ENCODE measurements around the gene HLA-DPA1. TPM values are rescaled to one million over a fixed set of nuclear protein-coding genes. Genes with fewer than 3 reads are reported as not detected.

The HLA-DPA1 gene
- total RNA-seq, 1 experiment from 2014 or later, result 46.4 TPM

- no TSS peak for BruUV-seq (replicated peaks)
- CTCF ChIA-PET, result interaction anchor here (0.9 to 1.6 kb wide), 6 partner anchors 13 to 60 kb away, joined by 3 to 5 read pairs (median 4); no protein-coding TSS in a partner anchor
Measured at GRCh38 chr6:33075208-33075567, 1.7 kb upstream of the HLA-DPA1 start.

GRCh38 chr6:33072508-33073100, 845 bp downstream of the HLA-DPA1 start:
- DNase-seq, result no peak
- Mint-ChIP-seq H3K36me3 (ENCODE audit: insufficient read depth, unreplicated experiment) (no peaks in the 10 kb centered on the region), H3K4me1 (ENCODE audit: low read depth, unreplicated experiment) (no peaks in the 10 kb centered on the region), H3K9me3 (ENCODE audit: low read depth, unreplicated experiment) (no peaks in the 10 kb centered on the region), H3K27ac (ENCODE audit: unreplicated experiment) (no peak overlapping the region), H3K4me3 (ENCODE audit: low read depth, unreplicated experiment) (no peak overlapping the region), H3K27me3 (ENCODE audit: unreplicated experiment) (peaks cover 68% of the 10 kb centered on the region)
- intact Hi-C loops (cut with micrococcal nuclease; ENCODE audit: unreplicated experiment), result no loop called here
- CTCF ChIA-PET, result interaction anchor here (0.6 to 1.2 kb wide), 3 partner anchors 7 to 1132 kb away, joined by 3 to 4 read pairs (median 3); no protein-coding TSS in a partner anchor
- BruUV-seq (replicated peaks), result no TSS peak
- TF ChIP-seq CTCF (IDR thresholded peaks at IDR 0.05; ENCODE audit: unreplicated experiment), result no peak

More at GRCh38 chr6:33075208-33075567, 1.7 kb upstream of the HLA-DPA1 start:
- H3K4me3 Mint-ChIP-seq (ENCODE audit: low read depth, unreplicated experiment), result no peak overlapping the region
- no peaks in the 10 kb centered on the region for H3K9me3 Mint-ChIP-seq (ENCODE audit: low read depth, unreplicated experiment)
- H3K4me1 Mint-ChIP-seq (ENCODE audit: low read depth, unreplicated experiment), result no peaks in the 10 kb centered on the region
- H3K27ac Mint-ChIP-seq (ENCODE audit: unreplicated experiment), result no peak overlapping the region
- H3K27me3 Mint-ChIP-seq (ENCODE audit: unreplicated experiment), result peaks cover 75% of the 10 kb centered on the region
- H3K36me3 Mint-ChIP-seq (ENCODE audit: insufficient read depth, unreplicated experiment), result no peaks in the 10 kb centered on the region
- intact Hi-C loops (cut with micrococcal nuclease; ENCODE audit: unreplicated experiment), result no loop called here
- no peak for TF ChIP-seq CTCF (IDR thresholded peaks at IDR 0.05; ENCODE audit: unreplicated experiment)
- no peak for DNase-seq

GRCh38 chr6:33071569-33071968, 1.9 kb downstream of the HLA-DPA1 start:
- Mint-ChIP-seq H3K9me3 (ENCODE audit: low read depth, unreplicated experiment) (no peaks in the 10 kb centered on the region), H3K4me3 (ENCODE audit: low read depth, unreplicated experiment) (no peak overlapping the region), H3K36me3 (ENCODE audit: insufficient read depth, unreplicated experiment) (no peaks in the 10 kb centered on the region), H3K27ac (ENCODE audit: unreplicated experiment) (no peak overlapping the region), H3K4me1 (ENCODE audit: low read depth, unreplicated experiment) (no peaks in the 10 kb centered on the region), H3K27me3 (ENCODE audit: unreplicated experiment) (peaks cover 67% of the 10 kb centered on the region)
- no TSS peak for BruUV-seq (replicated peaks)
- no peak for DNase-seq
- intact Hi-C loops (cut with micrococcal nuclease; ENCODE audit: unreplicated experiment), result no loop called here
- CTCF ChIA-PET, result no interaction called here
- TF ChIP-seq CTCF (IDR thresholded peaks at IDR 0.05; ENCODE audit: unreplicated experiment), result no peak

GRCh38 chr6:33070909-33071308, 2.5 kb downstream of the HLA-DPA1 start:
- Mint-ChIP-seq H3K36me3 (ENCODE audit: insufficient read depth, unreplicated experiment) (no peaks in the 10 kb centered on the region), H3K4me1 (ENCODE audit: low read depth, unreplicated experiment) (no peaks in the 10 kb centered on the region), H3K4me3 (ENCODE audit: low read depth, unreplicated experiment) (no peak overlapping the region), H3K9me3 (ENCODE audit: low read depth, unreplicated experiment) (no peaks in the 10 kb centered on the region), H3K27ac (ENCODE audit: unreplicated experiment) (no peak overlapping the region), H3K27me3 (ENCODE audit: unreplicated experiment) (peaks cover 67% of the 10 kb centered on the region)
- intact Hi-C loops (cut with micrococcal nuclease; ENCODE audit: unreplicated experiment), result no loop called here
- no peak for TF ChIP-seq CTCF (IDR thresholded peaks at IDR 0.05; ENCODE audit: unreplicated experiment)
- BruUV-seq (replicated peaks), result no TSS peak
- DNase-seq, result no peak
- CTCF ChIA-PET, result no interaction called here

All from Calu3 (cell line).